ENCODE data around the gene PXDN. TPM values are rescaled to one million over a fixed set of nuclear protein-coding genes. Genes with fewer than 3 reads are reported as not detected.

PXDN gene
- total RNA-seq, 1 donor from 2014 or later = 31.1 TPM

DNA sequence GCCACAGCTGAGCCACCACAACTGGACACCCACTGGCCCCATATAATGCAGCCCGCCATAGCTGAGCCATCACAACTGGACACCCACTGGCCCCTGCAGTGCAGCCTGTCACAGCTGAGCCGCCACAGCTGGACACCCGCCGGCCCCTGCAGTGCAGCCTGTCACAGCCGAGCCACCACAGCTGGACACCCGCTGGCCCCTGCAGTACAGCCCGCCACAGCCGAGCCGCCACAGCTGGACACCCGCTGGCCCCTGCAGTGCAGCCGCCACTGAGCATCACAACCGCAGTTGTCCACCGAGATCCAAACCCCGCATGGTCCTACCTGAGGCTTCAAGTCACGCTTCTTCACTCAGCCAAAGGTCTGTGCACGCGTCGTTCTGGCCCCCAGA lies 134.2 kb downstream of the PXDN start:
- DNase-seq (ENCODE audit: low spot score) = no peak

DNA sequence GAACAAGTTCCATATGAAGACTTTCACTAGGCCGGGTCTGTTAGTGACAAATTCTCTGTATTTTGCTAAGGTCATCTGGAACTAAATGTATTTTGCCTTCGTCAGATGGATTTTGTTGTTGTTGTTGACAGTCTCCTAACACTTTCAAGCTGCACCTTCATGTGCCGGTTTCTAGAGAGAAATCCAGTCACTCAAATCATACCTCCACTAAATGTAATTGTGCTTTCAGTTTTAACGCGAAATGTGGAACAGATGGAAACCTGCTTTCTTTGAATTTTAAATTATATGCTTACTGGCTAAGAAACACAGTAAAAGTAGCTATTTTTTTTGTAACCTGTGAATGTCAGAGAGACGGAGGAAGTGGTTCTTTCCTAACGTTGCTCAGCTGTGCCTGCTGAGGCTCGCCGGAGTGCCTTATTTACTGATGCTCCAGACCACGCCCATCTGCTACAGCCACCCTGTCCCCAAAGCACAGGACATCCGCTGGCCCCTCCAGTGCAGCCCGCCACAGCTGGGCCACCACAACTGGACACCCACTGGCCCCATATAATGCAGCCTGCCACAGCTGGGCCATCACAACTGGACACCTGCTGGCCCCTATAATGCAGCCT lies 134.7 kb downstream of the PXDN start:
- no peak for DNase-seq (ENCODE audit: low spot score)

DNA sequence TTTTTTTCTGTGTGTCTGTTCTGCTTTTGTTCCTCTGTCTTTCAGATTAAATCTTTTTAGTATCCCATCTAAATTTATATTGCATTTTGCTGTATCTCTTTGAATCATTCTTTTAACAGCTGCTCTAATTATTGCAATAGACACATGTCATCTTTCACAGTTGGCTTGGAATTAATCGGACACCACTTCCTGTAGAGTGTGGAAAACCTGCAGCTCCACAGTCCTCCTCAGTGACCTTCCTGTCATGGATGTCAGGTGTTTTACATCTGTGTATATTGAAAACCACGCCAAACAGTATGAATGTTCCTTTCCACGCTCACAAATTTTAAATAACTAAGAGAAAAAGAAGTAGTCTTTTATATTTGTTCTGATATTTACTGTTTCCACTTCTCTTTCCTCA lies 135.3 kb downstream of the PXDN start:
- DNase-seq (ENCODE audit: low spot score) = no peak

DNA sequence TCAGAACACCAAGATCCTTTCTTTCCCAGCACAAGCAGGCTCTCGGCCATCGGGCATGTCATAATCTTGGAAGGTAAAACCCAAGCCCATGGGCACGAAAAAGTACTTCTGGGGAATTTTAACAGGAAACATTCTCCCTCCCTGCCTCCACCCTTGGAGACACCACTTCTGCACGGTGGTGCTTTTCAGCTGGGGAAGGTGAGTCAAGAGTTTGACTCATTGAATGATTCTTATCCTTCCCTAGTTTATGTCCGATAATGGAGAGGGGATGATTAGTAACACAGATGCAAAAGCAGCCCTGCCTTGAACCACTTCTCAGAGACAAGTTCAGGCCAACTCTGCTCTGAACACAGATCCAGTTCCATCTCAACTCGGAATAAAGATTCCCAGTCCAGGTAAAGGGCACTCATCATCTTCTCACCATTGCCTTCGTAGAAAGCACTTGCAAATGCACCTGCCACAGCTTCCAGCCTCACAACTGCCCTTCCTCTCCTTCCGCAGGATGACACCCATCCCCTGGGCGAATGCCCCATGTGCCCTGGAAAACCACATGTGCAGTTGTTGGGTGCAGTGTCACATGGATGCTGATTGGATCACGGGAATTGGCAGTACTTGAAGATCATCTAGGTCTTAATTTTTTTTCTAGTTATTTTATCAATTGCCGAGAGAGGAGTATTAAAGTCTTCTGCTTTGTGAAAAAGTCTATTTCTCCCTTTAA lies 136.2 kb downstream of the PXDN start:
- DNase-seq (ENCODE audit: low spot score) = no peak

DNA sequence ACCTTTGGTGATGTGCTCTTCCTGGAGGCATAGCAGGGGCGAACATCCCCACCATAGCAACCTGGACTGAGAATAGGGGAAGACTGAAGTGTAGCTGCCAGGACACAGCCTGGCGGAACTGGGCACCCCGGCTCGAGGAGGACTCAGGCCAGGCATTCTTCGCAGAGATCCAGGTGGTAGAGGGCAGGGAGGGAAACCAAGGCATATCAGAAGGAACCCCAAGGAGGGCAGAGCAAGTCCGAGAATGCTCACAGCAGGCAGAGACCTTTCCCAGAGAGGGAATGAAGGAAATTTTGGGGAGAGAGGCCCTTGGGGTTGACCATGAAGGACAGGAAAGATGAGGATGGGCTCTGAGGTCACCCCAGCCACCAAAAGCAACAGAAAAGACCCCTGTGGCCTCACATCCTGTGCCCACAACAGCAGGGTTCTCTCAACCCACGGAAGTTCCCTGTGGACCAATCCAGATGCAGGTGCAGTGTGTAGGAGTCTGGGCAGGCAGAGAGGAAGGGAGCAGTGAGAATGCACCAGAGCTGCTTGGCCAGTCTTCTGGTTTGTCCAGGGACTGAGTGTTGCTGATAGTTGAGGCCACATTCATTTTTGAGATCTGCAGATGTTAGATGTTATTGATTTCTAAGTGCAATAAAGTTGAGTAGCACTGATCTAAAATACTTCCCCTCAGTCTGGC lies 136.9 kb downstream of the PXDN start:
- no peak for DNase-seq (ENCODE audit: low spot score)

DNA sequence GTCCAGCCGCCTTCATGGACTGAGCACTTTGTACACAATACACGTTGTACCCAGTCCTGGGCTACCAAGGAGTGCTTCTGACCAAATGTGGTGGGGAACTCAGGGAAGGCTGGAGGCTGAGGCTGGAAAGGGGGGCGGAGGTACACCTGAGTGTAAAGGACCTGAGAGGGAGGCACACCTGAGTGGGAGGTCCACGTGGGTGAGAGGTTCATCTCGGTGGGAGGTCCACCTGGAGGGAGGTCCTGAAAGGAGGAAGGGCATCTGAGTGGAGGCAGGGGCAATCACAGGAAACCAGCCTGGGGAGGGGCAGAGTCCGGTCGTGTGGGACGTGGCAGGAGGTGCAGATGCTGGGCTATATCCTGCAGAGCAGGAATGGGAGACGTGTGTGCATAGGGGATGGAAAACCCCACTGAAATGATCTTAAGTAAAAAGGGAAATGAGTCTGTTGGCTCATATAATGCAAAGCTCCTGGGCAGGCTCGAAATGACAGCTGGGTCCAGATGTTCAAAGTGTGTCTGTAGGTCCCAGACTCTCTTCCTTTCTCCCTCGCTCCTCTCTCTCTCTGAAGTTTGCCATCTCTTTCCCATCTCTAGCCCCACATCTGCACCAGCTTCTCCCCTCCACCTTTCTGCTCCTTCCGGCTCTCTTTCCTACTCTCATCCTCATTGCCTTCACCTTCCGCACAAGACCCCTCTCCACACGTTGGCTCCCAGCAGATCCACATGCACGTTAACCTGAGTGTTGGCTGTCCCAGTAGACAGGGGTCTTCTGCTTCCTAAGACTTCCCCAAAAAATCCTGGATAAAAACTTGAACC lies 137.7 kb downstream of the PXDN start:
- no peak for DNase-seq (ENCODE audit: low spot score)

DNA sequence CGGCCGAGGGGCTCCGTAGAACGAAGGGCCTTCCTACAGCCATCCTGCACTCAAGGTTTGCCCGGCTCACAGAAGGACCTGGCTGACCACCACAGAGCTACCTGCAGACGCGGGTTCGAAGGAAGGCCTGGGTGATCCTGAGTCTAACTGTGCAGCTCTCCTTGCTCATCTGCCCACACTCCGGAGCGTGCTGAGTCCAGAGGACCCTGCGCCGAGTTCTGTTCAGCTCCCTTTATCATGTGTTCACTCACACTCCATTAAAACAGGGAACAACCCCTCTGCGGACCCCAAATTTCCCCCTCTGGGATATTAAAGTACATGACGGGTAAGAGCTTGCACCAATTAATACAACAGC lies 138.3 kb downstream of the PXDN start:
- DNase-seq (ENCODE audit: low spot score) = no peak

DNA sequence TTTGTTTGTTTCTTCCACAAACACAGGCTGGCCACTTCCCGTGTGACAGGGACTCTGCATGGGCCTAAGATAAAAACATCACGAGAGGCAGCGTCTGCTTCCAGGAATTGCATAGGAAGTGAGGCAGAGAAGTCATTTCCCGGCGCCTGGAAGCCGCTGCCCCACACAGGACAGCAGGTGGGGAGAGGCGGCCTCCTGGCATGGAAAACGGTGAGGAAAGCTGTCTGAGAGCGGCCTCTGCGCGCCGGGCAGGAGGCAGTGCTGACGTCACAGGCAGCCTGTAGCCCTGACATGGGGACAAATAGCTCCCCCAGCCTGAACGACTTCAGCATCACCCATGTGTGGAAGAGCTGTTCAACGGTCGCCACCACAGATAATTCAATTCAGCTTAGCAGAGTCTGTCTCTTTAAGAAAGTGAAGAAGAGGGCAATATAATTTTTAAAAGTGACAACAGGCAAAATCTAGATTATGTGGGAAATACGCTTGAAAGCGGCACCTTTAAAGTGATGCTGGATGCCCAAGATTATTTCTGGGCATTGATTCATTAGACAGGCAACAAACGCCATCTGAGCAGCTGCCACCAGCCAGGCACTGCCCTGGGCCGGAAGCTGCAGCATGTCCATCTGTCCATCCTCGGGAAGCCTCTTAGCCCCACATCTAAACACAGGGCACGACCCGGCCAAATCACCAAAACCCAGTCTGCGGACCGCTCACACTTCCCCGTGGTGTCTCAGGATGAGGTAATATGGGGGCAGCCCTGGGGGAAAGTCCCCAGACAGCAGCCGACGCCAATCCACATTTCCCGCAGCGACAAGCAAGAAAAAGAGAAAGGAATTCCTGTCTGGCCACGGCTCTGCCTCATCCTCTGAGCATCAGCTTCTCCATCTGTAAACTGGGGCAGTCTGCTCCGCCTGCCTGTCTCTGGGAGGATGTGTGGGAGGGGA lies 138.9 kb downstream of the PXDN start:
- no peak for DNase-seq (ENCODE audit: low spot score)

DNA sequence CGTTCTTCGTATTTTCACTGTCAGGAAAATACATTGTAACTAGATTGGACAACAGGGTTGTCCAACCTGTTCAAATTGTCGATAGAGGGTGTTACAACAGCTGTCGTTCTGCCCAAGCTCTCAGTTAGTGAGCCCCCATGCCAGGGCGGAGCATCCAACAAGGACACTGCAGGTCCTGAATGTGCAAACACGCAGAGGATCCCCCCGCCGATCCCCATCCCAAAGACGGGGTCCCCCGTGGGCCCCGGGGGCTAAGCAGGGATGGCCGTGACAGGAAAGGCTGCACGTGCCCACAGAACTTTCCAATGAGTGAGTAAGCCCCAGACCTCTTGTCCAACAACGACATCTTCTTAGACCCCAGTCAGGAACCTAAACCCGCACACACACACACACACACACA lies 140.8 kb downstream of the PXDN start:
- no peak for DNase-seq (ENCODE audit: low spot score)

DNA sequence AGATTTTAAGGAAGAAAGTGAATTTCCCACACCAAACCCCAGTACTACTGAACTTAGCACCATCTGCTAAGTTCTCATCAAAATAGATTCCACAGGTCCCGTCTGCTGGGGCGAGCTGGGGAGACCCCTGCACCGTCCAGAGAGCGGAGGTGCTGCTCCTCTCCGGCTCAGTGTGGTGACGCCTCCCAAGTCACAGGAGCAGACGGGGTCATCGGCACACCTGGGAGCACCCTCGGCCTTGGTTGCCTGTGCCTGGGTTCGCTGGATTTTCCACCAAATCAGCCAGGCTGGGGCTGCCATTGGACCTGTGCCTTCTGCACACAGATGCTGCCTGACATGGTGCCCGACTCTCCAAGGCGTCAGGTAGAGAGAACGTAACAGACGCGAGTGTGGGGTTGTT lies 141.3 kb downstream of the PXDN start:
- DNase-seq (ENCODE audit: low spot score) = no peak

DNA sequence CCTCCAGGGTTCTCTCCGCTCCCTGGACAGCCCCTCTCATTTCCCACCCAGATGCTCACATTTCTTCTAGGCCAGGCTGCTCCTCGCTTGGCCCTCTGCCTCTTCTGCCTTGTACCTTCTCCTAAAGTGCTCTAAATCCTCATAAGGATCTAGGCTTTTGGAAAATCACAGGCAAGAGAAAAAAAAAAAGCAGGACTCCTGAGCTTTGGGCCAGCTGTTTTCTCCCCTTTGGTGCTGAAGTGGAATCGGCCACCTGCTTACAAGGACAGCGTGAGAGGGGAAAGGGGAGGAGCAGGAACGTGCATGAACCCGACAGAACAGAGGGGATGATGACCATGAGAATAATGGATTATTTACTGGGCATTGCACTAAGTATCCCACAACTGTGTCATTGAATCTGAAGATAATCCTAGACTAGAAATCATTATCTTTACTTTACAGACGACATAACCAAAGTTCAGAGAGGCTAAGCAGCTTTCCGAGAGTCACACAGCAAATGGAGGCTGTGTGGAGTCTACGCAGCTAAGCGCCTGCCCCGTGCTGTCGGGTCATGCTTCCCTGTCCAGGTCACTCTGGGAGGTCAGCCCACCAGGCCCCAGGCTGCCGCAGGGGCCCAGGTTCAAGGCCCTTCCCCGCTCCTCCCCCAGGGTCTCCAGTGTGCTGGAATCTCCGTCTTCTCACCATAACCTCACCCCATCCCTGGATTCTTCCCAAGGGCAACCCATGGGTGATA lies 141.9 kb downstream of the PXDN start:
- DNase-seq (ENCODE audit: low spot score) = no peak

DNA sequence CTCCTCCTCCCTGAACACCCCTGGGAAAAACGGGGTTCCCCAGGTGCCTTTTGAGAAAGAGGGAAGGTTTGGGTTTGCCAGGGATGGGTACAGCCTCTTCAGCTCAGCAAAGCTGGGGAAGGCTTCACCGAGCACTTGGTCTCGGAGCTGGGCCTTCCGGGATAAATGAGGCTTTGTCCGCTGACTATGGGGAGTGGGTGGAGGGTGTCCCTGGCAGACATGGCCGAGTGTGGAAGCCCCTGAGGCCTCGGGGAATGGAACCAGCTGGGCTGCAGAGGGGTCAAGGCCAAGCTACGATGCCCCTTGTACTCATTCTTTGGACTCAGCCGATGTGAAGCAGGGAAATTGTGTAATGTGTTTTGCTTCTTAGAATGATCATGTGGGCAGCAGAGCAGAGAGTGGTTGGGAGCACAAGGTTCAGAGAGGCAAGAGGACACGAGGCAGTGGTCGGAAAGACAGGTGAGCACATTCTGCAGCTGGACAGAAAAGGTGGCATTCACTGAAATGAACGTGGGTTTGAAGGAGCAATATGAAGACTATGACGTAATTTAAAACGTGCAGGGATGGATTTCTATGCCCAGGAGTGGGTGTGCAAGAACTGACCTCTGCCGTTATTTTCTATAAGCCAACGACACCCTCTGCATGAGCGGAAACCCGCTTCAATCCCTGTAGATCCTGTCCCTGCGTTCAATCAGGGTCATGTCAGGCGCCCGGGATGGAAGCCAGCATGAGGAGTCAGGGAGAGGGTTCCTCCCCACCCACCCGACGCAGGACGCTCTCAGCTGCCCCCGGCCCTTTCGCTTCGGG lies 142.6 kb downstream of the PXDN start:
- no peak for DNase-seq (ENCODE audit: low spot score)

DNA sequence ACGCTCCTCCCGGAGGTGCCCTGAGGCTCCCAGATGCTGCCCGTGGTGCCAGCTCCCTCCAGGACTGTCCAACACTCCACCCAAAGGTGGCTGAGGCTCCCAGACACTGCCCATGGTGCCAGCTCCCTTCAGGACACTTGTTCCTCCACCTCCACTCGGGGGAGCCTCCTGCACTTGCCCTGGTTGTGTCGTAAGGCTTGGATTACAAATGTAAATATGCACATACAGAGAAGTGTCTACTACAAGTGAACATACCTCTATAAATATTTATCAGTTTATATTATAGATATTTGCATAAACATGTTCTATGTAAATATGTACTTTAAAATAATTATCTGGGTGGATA lies 143.3 kb downstream of the PXDN start:
- no peak for DNase-seq (ENCODE audit: low spot score)

DNA sequence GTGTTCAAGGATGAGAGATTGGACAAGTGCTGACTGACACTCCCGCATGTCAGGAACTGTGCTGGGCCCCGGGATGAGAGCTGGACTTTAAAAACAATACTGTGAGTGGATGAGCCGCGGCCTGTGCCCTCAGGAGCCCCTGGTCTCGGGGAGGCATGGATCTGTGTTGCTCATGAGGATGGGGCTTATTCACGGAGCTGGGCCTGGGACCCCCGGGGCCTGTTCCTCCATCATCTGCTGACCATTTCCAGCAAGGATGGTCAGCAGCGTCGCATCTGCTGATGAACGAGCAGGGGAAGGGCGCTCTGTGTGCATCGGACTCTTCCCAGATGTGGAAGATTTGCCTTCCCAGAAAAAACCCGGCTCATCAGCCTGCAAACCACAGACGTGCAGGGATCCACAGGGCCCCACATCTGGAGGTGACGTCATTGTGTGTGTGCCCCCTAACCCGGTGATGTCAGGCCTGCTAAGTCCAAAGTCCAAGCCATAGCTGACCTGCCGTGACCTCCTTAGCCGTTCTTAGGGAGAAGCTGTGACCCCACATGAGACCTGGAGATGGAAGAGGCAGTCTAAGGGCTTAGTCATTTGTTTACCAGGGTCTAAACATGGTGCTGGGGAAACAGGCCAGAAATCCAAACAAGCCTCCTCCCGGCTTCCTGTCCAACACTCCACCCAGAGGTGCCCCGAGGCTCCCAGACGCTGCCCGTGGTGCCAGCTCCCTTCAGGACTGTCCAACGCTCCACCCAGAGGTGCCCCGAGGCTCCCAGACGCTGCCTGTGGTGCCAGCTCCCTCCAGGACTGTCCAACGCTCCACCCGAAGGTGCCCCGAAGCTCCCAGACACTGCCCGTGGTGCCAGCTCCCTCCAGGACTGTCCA lies 143.9 kb downstream of the PXDN start:
- no peak for DNase-seq (ENCODE audit: low spot score)

DNA sequence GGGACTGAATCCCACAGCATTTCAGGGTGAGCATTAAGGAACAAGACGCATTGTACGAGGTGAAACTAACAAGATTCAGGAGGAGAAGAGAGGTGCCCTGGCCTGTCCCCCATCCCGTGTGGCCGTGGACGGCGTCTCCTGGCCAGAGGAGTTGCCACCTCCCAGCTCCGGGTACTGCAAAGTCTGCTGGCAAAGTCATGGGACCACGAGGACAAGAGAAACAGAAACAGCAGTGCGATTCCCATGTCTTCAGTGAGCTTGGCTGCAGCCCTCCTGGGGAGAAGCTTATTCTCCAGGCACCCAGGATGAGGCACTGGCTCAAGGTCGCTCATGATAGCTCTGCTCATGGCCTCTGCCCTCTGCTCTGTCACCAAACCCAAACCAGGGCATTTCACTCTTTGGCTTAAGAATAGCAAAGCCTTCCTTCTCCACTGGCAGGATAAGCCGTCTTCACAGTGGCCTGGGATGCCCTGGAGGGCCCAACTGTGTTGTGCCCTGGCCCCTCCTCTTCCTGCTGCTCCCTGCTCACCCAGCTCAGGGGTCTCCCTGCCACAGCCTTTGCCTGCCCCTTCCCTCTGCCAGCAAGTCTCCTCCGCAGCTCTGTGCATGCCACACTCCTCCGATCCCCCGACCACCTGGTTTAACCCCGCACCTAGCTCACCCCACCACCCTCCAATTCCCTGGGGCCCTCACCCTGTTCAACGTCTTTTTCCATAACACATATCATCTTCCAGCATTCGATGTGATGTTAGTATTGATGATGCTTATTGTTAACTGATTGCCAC lies 144.8 kb downstream of the PXDN start:
- no peak for DNase-seq (ENCODE audit: low spot score)

DNA sequence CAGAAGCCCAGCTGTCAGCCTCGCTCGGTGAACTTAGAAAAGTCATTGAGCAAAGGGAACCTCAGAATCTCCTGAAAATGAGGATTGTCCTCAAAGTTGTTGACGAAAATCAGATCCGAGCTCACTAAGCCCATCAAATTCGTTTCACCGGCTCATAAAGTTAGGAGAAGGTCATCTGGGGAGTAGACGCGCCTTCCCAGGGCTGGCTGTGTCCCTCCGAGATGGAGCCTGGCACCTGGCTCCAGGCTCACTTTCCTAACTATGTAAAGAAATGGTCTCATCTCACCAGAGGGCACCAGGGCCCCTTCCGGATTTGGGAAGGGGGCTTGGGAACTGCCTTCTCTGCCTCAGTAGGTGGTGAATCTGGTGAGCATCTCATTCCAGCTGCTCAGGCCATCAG lies 145.5 kb downstream of the PXDN start:
- DNase-seq (ENCODE audit: low spot score) = no peak

DNA sequence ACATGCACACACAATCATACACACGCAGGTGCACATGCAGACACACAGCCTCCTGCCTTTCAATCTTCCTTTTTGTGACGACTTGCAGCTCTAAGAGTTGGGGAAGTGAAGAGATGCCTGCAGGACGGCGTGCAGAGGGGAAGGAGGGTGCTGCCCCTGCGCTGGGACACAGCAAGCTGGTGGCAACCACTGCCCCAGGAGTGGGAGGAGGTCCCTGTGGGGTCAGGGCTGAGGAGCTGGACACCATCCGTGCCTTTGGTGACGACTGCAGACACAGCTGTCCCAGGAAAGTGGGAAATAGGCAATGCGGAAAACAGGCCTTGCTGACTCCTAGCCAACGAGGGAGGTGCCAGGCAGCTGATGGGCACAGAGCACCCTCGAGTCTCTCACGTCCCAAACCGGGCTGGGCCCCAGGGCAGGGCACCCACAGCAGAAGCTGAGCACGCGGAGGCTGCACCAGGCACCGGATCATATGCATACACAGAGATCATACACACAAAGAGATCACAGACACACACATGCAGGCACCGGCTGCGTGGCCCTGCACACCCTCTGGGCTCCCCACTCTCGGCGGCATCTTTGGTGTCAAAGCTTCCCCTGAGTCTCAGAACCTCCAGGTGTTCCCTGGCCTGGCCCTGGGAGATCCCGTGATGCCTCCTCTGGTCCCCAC lies 146.1 kb downstream of the PXDN start:
- no peak for DNase-seq (ENCODE audit: low spot score)

DNA sequence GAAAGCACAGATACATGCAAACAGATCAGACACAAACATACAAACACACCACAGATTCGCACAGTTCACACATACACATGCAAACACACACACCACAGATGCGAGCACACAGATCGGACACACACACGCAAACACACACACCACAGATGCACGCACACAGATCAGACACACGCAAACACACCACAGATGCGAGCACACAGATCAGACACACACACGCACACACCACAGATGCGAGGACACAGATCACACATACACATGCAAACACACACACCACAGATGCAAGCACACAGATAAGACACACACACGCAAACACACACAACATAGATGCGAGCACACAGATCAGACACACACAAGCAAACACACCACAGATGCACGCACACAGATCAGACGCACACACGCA lies 149.0 kb downstream of the PXDN start:
- no peak for DNase-seq (ENCODE audit: low spot score)

Measured in mucosa of gallbladder (tissue), 1 donor.